Kidney (tissue), 14 donors: ENCODE results near the gene USP6NL. TPM values are rescaled to one million over a fixed set of nuclear protein-coding genes. Genes with fewer than 3 reads are reported as not detected.

Source experiments
- DNase-seq, 5 donors: peaks; one replicate each; pipeline ENCODE4 v3.0.0-alpha.2; 2013 to 2020
- FAIRE-seq: peaks from 2 replicates; lab custom pipeline; 2012; peaks lifted over from hg19 to GRCh38; lab: Jason Lieb, UNC
- H3K27ac ChIP-seq, 2 donors: one replicate each; pipeline ENCODE4 v1.7.0; 2013; ENCODE audit warnings: low read depth in 2 of 2, low read length in 2 of 2, inconsistent platforms in 1 of 2
- H3K27me3 ChIP-seq: one replicate; pipeline ENCODE4 v1.7.1; 2013; ENCODE audit warnings: low read length, inconsistent platforms; ENCODE audit not compliant: control insufficient read depth, insufficient read depth
- H3K36me3 ChIP-seq, 3 donors: one replicate each; pipeline versions ENCODE4 v1.7.0 to v1.7.1; 2013; ENCODE audit warnings: low read length in 3 of 3, control low read depth in 1 of 3, inconsistent platforms in 1 of 3; ENCODE audit not compliant: insufficient read depth in 3 of 3, control insufficient read depth in 2 of 3
- H3K4me1 ChIP-seq, 3 donors: one replicate each; pipeline versions ENCODE4 v1.7.0 to v1.7.1; 2013; ENCODE audit warnings: low read length in 3 of 3, inconsistent platforms in 1 of 3, low read depth in 1 of 3; ENCODE audit not compliant: control insufficient read depth in 2 of 3, insufficient read depth in 2 of 3
- H3K4me3 ChIP-seq, 3 donors: one replicate each; pipeline versions ENCODE4 v1.7.0 to v1.8.1; 2013; ENCODE audit warnings: low read length in 3 of 3, control low read depth in 1 of 3, inconsistent platforms in 1 of 3
- H3K9ac ChIP-seq, 3 donors: one replicate each; pipeline versions ENCODE4 v1.7.0 to v1.7.1; 2013; ENCODE audit warnings: low read length in 3 of 3, control low read depth in 1 of 3, inconsistent platforms in 1 of 3
- H3K9me3 ChIP-seq, 3 donors: one replicate each; pipeline versions ENCODE4 v1.7.0 to v1.7.1; 2013; ENCODE audit warnings: low read length in 3 of 3, control low read depth in 1 of 3, inconsistent platforms in 1 of 3; ENCODE audit not compliant: control insufficient read depth in 2 of 3, insufficient read depth in 1 of 3
- intact Hi-C: fragments of 100-400 bp; cut with DNase I; formaldehyde crosslinking; loops from one replicate; pipeline ENCODE4 v1.11.1; 2022
- polyA plus RNA-seq: library from polyadenylated mRNA; stranded (reverse); fragments of 350-450 nt; fragmentation: Illumina TruSeq; extraction: RNeasy Lipid Tissue Mini Kit (QIAGEN cat#74804); gene quantifications from one replicate; pipeline ENCODE4 v1.2.3, GENCODE V29; 2014; ENCODE audit warnings: low read depth, low replicate concordance; ENCODE audit not compliant: insufficient read depth
- total RNA-seq: library from RNA; stranded (reverse); fragmentation: NEBNext Ultra II Directional; extraction: Animal tissue kit (Norgen Biotek cat#: 25700); gene quantifications from one replicate; pipeline ENCODE4 v1.2.1, GENCODE V29; 2021
- TF ChIP-seq, protein P1 (sequence below): IDR thresholded peaks from 3 replicates; pipeline ENCODE4 v1.5.1; 2012; ENCODE audit warnings: mild to moderate bottlenecking, moderate library complexity, borderline replicate concordance; ENCODE audit not compliant: insufficient read depth; ENCODE audit errors: extremely low read depth
- donor health status: control.
- donor health status: control.
- donor health status: control.
- donor health status: control.
- donor health status: control.
- donor health status: DM: yes; HTN: yes; CAD: no.
- donor health status: Normal renal cell carcinoma (clear cell type).

USP6NL gene
- total and polyA plus RNA-seq, 2 donors from 2014 or later = 4.5 to 17.7 TPM

DNA sequence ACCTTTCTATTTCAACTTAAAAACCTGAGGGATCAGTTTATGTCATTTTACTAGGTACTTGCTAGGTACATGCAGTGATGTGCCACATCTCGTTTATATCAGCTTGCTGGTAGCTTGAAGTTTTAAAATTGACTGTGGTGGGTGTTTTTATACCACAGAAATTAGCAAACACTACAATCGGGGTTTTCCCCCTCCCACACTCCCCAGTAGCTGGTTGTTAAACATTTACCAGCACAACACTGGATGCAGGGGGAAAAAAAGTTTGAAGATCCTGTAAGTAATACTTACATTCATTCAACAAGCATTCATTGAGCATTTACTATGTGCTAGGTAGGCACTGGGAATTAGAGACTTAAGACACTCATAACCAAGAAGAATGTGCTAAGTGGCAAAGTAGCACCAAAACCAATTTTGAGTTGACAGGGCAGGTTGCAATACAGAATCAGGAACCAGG is 32.6 kb downstream of the USP6NL start:
- DNase-seq (no peak), FAIRE-seq (no peak)
- Histone ChIP-seq H3K27ac (no peak overlapping the region), H3K9me3 (no peaks in the 10 kb centered on the region), H3K36me3 (no peaks in the 10 kb centered on the region), H3K9ac (no peak overlapping the region), H3K4me3 (no peak overlapping the region), H3K4me1 (no peaks in the 10 kb centered on the region), H3K27me3 (no peaks in the 10 kb centered on the region)
- intact Hi-C loops = no loop called here
- TF ChIP-seq, protein P1, sequence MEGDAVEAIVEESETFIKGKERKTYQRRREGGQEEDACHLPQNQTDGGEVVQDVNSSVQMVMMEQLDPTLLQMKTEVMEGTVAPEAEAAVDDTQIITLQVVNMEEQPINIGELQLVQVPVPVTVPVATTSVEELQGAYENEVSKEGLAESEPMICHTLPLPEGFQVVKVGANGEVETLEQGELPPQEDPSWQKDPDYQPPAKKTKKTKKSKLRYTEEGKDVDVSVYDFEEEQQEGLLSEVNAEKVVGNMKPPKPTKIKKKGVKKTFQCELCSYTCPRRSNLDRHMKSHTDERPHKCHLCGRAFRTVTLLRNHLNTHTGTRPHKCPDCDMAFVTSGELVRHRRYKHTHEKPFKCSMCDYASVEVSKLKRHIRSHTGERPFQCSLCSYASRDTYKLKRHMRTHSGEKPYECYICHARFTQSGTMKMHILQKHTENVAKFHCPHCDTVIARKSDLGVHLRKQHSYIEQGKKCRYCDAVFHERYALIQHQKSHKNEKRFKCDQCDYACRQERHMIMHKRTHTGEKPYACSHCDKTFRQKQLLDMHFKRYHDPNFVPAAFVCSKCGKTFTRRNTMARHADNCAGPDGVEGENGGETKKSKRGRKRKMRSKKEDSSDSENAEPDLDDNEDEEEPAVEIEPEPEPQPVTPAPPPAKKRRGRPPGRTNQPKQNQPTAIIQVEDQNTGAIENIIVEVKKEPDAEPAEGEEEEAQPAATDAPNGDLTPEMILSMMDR = no peak

DNA sequence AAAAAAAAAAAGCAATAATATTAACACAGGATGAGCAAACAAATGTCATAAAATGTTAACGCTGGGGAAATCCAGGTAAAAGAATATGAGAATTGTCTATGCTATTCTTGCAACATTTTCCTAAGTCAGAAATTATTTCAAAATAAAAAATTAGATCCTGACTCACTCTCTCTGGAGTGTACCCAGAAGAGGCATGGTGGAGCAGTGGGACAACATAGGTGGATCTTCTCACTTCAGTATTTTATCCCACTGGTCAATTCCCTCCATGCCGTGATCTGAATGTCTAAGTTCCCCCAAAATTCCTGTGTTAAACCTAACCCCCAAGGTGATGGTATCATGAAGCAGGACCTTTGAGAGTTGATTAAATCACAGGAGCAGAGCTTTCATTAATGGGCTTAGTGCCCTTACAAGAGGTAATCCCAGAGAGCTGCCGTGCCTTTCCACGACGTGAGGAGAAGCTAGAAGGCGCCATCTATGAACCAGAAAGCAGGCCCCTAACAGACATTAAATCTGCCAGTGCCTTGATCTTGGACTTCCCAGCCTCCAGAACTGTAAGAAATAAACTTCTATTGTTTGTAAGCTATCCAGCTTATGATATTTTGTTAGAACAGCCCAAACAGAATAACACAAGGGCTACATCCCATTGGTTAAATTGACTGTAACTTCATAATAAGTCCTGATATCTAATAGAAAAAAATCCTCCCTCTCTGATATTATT is 35.2 kb downstream of the USP6NL start:
- Histone ChIP-seq H3K9ac (no peak overlapping the region), H3K27ac (no peak overlapping the region), H3K9me3 (no peaks in the 10 kb centered on the region), H3K4me3 (no peak overlapping the region), H3K36me3 (no peaks in the 10 kb centered on the region), H3K4me1 (peaks cover 0 to 5% (median 0%) of the 10 kb centered on the region in 3 donors), H3K27me3 (no peaks in the 10 kb centered on the region)
- FAIRE-seq = no peak
- DNase-seq = no peak
- intact Hi-C loops = no loop called here
- TF ChIP-seq, protein P1 = no peak

DNA sequence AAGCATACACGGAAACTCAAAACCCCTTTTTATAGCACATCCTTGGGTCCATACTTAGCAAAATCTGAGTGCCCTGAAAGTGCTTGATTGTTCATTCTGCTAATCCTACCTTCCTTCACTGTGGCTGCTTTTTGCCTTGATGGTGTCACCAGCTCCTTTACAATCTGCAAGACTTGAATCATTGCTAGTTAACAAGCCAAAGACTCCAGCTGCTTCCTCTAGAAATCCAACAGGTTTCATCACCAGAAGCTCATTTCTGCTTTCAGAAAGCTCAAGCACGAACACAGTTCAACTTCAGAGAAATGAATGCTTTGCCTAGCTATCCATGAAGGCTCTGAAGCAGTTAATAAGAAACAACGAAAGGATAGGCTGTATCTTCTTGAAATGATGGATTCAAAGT is 38.0 kb downstream of the USP6NL start:
- Histone ChIP-seq H3K4me3 (no peak overlapping the region), H3K9me3 (peaks cover 0 to 4% (median 0%) of the 10 kb centered on the region in 3 donors), H3K9ac (no peak overlapping the region), H3K27me3 (no peaks in the 10 kb centered on the region), H3K27ac (no peak overlapping the region), H3K4me1 (peaks cover 0 to 5% (median 0%) of the 10 kb centered on the region in 3 donors), H3K36me3 (no peaks in the 10 kb centered on the region)
- peak in 2 of 5 donors; percentile 41 to 42 for DNase-seq
- TF ChIP-seq, protein P1 = no peak
- FAIRE-seq = no peak
- intact Hi-C loops = no loop called here

DNA sequence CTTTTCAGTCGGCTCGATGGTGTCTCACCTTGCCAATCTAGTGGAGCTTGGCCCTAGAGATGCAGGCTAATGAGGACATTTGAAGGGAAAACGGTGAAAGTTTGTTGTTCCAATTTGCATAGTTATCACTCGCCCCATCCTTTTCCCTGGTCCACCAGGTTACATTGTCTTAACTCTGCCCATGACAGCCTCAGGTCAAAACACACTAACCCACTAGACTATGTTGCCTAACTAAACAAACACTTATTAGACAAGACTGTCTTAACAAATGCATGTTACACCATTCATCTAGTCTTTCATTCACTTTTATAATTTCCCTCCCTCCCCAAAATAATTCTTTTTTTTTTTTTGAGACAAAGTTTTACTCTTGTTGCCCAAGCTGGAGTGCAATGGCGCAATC is 40.7 kb downstream of the USP6NL start:
- Histone ChIP-seq H3K9ac (no peak overlapping the region), H3K4me1 (peaks cover 0 to 7% (median 5%) of the 10 kb centered on the region in 3 donors), H3K27me3 (no peaks in the 10 kb centered on the region), H3K9me3 (peaks cover 0 to 7% (median 0%) of the 10 kb centered on the region in 3 donors), H3K36me3 (no peaks in the 10 kb centered on the region), H3K4me3 (no peak overlapping the region), H3K27ac (no peak overlapping the region)
- no peak for DNase-seq
- TF ChIP-seq, protein P1 = no peak
- intact Hi-C loops = no loop called here
- no peak for FAIRE-seq
